HCEC 1CT (cell line): ENCODE results near the gene RAN.
A peak's percentile ranks its signal among the peaks of the same experiment; 100 is the strongest.
"Not testable (repeated sequence)": the region's sequence is repeated elsewhere in the genome, so short reads cannot be mapped to it uniquely, and the experiment has no call there.

Experiments used
- DNase-seq: peaks from one replicate; pipeline ENCODE4 v3.0.0-alpha.2; 2017

The RAN gene

GRCh38 chr12:130871286-130872178, at the start of gene RAN:
RAN (plus strand) TSS chr12:130872066; CDS start chr12:130872594, 528 bp downstream.
- DNase-seq = peak; percentile 94

GRCh38 chr12:130825771-130826150, 46.1 kb upstream of the RAN start:
- no peak for DNase-seq

- peak; percentile 82 for DNase-seq
Measured at GRCh38 chr12:130826151-130826801, 45.6 kb upstream of the RAN start.

- DNase-seq = peak; percentile 8
Measured at GRCh38 chr12:130827432-130827831, 44.4 kb upstream of the RAN start.

- no peak for DNase-seq
Measured at GRCh38 chr12:130828895-130829294, 43.0 kb upstream of the RAN start.

- no peak for DNase-seq
Measured at GRCh38 chr12:130829391-130830245, 42.2 kb upstream of the RAN start.

GRCh38 chr12:130830246-130830551, 41.7 kb upstream of the RAN start:
- no peak for DNase-seq

- DNase-seq = no peak
Measured at GRCh38 chr12:130831246-130831645, 40.6 kb upstream of the RAN start.

GRCh38 chr12:130831876-130832405, 39.9 kb upstream of the RAN start:
- DNase-seq = no peak

GRCh38 chr12:130832561-130833209, 39.2 kb upstream of the RAN start:
- peak; percentile 77 for DNase-seq

- no peak for DNase-seq
Measured at GRCh38 chr12:130835011-130835410, 36.9 kb upstream of the RAN start.

GRCh38 chr12:130835436-130835835, 36.4 kb upstream of the RAN start:
- DNase-seq = no peak

GRCh38 chr12:130838284-130838950, 33.4 kb upstream of the RAN start:
- DNase-seq = peak; percentile 15

GRCh38 chr12:130838951-130839769, 32.7 kb upstream of the RAN start, which contains the start of gene STX2:
STX2 (minus strand) TSS chr12:130839250; CDS start chr12:130839099, 151 bp downstream.
- peak; percentile 82 for DNase-seq

GRCh38 chr12:130839770-130840404, 32.0 kb upstream of the RAN start:
- no peak for DNase-seq

GRCh38 chr12:130846369-130846768, 25.5 kb upstream of the RAN start:
- peak; percentile 8 for DNase-seq

- no peak for DNase-seq
Measured at GRCh38 chr12:130847112-130847511, 24.8 kb upstream of the RAN start.

GRCh38 chr12:130848105-130848504, 23.8 kb upstream of the RAN start:
- not testable (repeated sequence) for DNase-seq

- not testable (repeated sequence) for DNase-seq
Measured at GRCh38 chr12:130848785-130849305, 23.0 kb upstream of the RAN start.
